Fibroblast of lung (primary cell): ENCODE data around the gene ZNF841. TPM values are rescaled to one million over a fixed set of nuclear protein-coding genes. Genes with fewer than 3 reads are reported as not detected.
A peak's percentile ranks its signal among the peaks of the same experiment; 100 is the strongest.

Source experiments
- DNase-seq, 2 donors: peaks; one replicate each; pipeline versions ENCODE4 v3.0.0 to v3.0.0-alpha.2; 2010; ENCODE audit warnings: low read depth in 2 of 2
- H2AFZ ChIP-seq: 2 replicates; pipeline ENCODE4 v1.5.1; 2012; ENCODE audit warnings: low read length, control low read depth, inconsistent platforms
- H3K27ac ChIP-seq: 2 replicates; pipeline ENCODE4 v1.5.1; 2011; ENCODE audit warnings: low read length, control low read depth; ENCODE audit not compliant: insufficient read depth
- H3K27me3 ChIP-seq: 2 replicates; pipeline ENCODE4 v1.5.1; 2011; ENCODE audit warnings: mild to moderate bottlenecking, low read length; ENCODE audit not compliant: control insufficient read depth, insufficient read depth
- H3K36me3 ChIP-seq: 2 replicates; pipeline ENCODE4 v1.5.1; 2011; ENCODE audit warnings: low read length; ENCODE audit not compliant: control insufficient read depth, insufficient read depth
- H3K4me1 ChIP-seq: 2 replicates; pipeline ENCODE4 v1.5.1; 2011; ENCODE audit warnings: low read length; ENCODE audit not compliant: control insufficient read depth, insufficient read depth; ENCODE audit errors: extremely low read depth
- H3K4me2 ChIP-seq: 2 replicates; pipeline ENCODE4 v1.5.1; 2011; ENCODE audit warnings: low read length, control low read depth; ENCODE audit not compliant: insufficient read depth; ENCODE audit errors: extremely low read depth
- H3K4me3 ChIP-seq, 4 experiments: fragments of 200-600 bp in 1 of 4; sonication (generic) in 1 of 4; replicated peaks in 1 of 4; 2 replicates each; pipeline ENCODE4 v1.5.1; 2011 to 2016; ENCODE audit warnings: low read length in 4 of 4, low read depth in 3 of 4, mild to moderate bottlenecking in 3 of 4, control low read depth in 2 of 4, inconsistent platforms in 1 of 4, mixed read lengths in 1 of 4; ENCODE audit not compliant: insufficient read depth in 1 of 4; ENCODE audit errors: control extremely low read depth in 1 of 4
- H3K79me2 ChIP-seq: 2 replicates; pipeline ENCODE4 v1.5.1; 2012; ENCODE audit warnings: mild to moderate bottlenecking, low read length, inconsistent platforms; ENCODE audit not compliant: control insufficient read depth, insufficient read depth
- H3K9ac ChIP-seq: 2 replicates; pipeline ENCODE4 v1.5.1; 2011; ENCODE audit warnings: mild to moderate bottlenecking, low read length, control low read depth; ENCODE audit not compliant: insufficient read depth
- H3K9me3 ChIP-seq: 2 replicates; pipeline ENCODE4 v1.5.1; 2012; ENCODE audit warnings: low read depth, low read length; ENCODE audit not compliant: control insufficient read depth, insufficient read depth
- H4K20me1 ChIP-seq: 2 replicates; pipeline ENCODE4 v1.5.1; 2011; ENCODE audit warnings: low read length; ENCODE audit not compliant: control insufficient read depth, insufficient read depth; ENCODE audit errors: extremely low read depth
- EZH2 ChIP-seq: IDR thresholded peaks from 2 replicates; pipeline ENCODE4 v1.5.1; 2012; ENCODE audit warnings: low read length, control low read depth, mild to moderate bottlenecking; ENCODE audit errors: missing control alignments
- polyA plus RNA-seq, 2 donors: library from polyadenylated mRNA; depleted of rRNA in 1 of 2; stranded (reverse) in 1 of 2; unstranded in 1 of 2; fragments of >200 nt; gene quantifications; 2 replicates each; pipeline ENCODE4 v1.2.1, GENCODE V29; 2011 to 2012; ENCODE audit warnings: missing spikeins in 1 of 2
- total RNA-seq: library from RNA; depleted of rRNA; stranded (reverse); fragments of >200 nt; gene quantifications from 2 replicates; pipeline ENCODE4 v1.2.1, GENCODE V29; 2014
- TF ChIP-seq, protein P1 (sequence below), 2 donors: IDR thresholded peaks in 1 of 2; conservative IDR thresholded peaks in 1 of 2; 1 replicate in 1 of 2; 2 replicates in 1 of 2; pipeline ENCODE4 v1.5.1; 2011 to 2012; ENCODE audit warnings: low read length in 2 of 2, control low read depth in 1 of 2, inconsistent platforms in 1 of 2, low read depth in 1 of 2, mild to moderate bottlenecking in 1 of 2

Gene ZNF841
- total and polyA plus RNA-seq, 2 donors (not counting 1 experiment from before 2014, with no cell fraction given), result 9.8 to 27.4 TPM

- Histone ChIP-seq H3K79me2 (peaks cover 2% of the 10 kb centered on the region), H3K9me3 (no peaks in the 10 kb centered on the region), H3K27ac (peak within 1 kb of the TSS; percentile 97), H3K4me1 (no peaks in the 10 kb centered on the region), H3K4me3 (peak within 1 kb of the TSS; percentile 77 to 89 (median 86)), H3K36me3 (no peaks in the 10 kb centered on the region), H3K4me2 (peak within 1 kb of the TSS; percentile 96), H3K9ac (peak within 1 kb of the TSS; percentile 79), H4K20me1 (no peaks in the 10 kb centered on the region), H2AFZ (peak within 1 kb of the TSS; percentile 98), H3K27me3 (no peaks in the 10 kb centered on the region)
- DNase-seq, result peak; percentile 94
- TF ChIP-seq, protein P1, sequence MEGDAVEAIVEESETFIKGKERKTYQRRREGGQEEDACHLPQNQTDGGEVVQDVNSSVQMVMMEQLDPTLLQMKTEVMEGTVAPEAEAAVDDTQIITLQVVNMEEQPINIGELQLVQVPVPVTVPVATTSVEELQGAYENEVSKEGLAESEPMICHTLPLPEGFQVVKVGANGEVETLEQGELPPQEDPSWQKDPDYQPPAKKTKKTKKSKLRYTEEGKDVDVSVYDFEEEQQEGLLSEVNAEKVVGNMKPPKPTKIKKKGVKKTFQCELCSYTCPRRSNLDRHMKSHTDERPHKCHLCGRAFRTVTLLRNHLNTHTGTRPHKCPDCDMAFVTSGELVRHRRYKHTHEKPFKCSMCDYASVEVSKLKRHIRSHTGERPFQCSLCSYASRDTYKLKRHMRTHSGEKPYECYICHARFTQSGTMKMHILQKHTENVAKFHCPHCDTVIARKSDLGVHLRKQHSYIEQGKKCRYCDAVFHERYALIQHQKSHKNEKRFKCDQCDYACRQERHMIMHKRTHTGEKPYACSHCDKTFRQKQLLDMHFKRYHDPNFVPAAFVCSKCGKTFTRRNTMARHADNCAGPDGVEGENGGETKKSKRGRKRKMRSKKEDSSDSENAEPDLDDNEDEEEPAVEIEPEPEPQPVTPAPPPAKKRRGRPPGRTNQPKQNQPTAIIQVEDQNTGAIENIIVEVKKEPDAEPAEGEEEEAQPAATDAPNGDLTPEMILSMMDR (conservative IDR thresholded peaks at IDR 0.05 in 1 of 2, IDR thresholded peaks at IDR 0.05 in 1 of 2; ENCODE audit: low read depth in 1 of 2, low read length in 2 of 2), result no peak
- no peak for TF ChIP-seq EZH2
Observed at GRCh38 chr19:52048555-52049501, 46.7 kb downstream of the ZNF841 start, which contains the start of gene ZNF432. TSS of gene ZNF432 (minus strand) at chr19:52048838. CDS start at chr19:52046868, 1,970 bp downstream.

- H3K4me2 ChIP-seq, result no peak overlapping the region
- H3K36me3 ChIP-seq, result peaks cover 19% of the 10 kb centered on the region
- no peak overlapping the region for H3K9ac ChIP-seq
- H3K79me2 ChIP-seq, result no peaks in the 10 kb centered on the region
- no peaks in the 10 kb centered on the region for H4K20me1 ChIP-seq
- no peak for DNase-seq
- TF ChIP-seq EZH2, result no peak
- TF ChIP-seq, protein P1 (conservative IDR thresholded peaks at IDR 0.05 in 1 of 2, IDR thresholded peaks at IDR 0.05 in 1 of 2; ENCODE audit: low read depth in 1 of 2, low read length in 2 of 2), result no peak
- peaks cover 9% of the 10 kb centered on the region for H3K9me3 ChIP-seq
- H3K4me3 ChIP-seq, result no peak overlapping the region
- no peaks in the 10 kb centered on the region for H3K27me3 ChIP-seq
- H3K4me1 ChIP-seq, result no peaks in the 10 kb centered on the region
- H3K27ac ChIP-seq, result no peak overlapping the region
- no peak overlapping the region for H2AFZ ChIP-seq
Observed at GRCh38 chr19:52039169-52039568, 56.4 kb downstream of the ZNF841 start.

- Histone ChIP-seq H3K27ac (no peak overlapping the region), H3K4me3 (no peak overlapping the region), H3K9me3 (peaks cover 12% of the 10 kb centered on the region), H3K9ac (no peak overlapping the region), H2AFZ (no peak overlapping the region), H3K36me3 (peaks cover 16% of the 10 kb centered on the region), H3K4me2 (no peak overlapping the region), H3K79me2 (no peaks in the 10 kb centered on the region), H4K20me1 (no peaks in the 10 kb centered on the region), H3K4me1 (no peaks in the 10 kb centered on the region), H3K27me3 (no peaks in the 10 kb centered on the region)
- peak; percentile 24 to 29 for DNase-seq
- no peak for TF ChIP-seq EZH2
- TF ChIP-seq, protein P1 (conservative IDR thresholded peaks at IDR 0.05 in 1 of 2, IDR thresholded peaks at IDR 0.05 in 1 of 2; ENCODE audit: low read depth in 1 of 2, low read length in 2 of 2), result no peak
Observed at GRCh38 chr19:52034051-52034728, 61.4 kb downstream of the ZNF841 start.
